ENCODE measurements around the gene PRH2. TPM values are rescaled to one million over a fixed set of nuclear protein-coding genes. Genes with fewer than 3 reads are reported as not detected.

The PRH2 gene
- total RNA-seq, 1 experiment from 2014 or later = not detected

- Histone ChIP-seq H3K4me3 (replicated peaks in 1 of 2; ENCODE audit: low read depth in 1 of 2, low read length in 2 of 2) (no peak overlapping the region), H4K20me1 (ENCODE audit: insufficient read depth) (no peaks in the 10 kb centered on the region), H2AFZ (ENCODE audit: low read depth, low read length, poor library complexity, severe bottlenecking) (no peak overlapping the region), H3K36me3 (ENCODE audit: control insufficient read depth in 1 of 2, insufficient read depth in 2 of 2, low read length in 2 of 2) (no peaks in the 10 kb centered on the region), H3K27me3 (ENCODE audit: insufficient read depth, low read length) (no peaks in the 10 kb centered on the region), H3K4me1 (ENCODE audit: control insufficient read depth in 1 of 2, insufficient read depth in 2 of 2, low read length in 2 of 2) (peaks cover under 1 to 13% of the 10 kb centered on the region in 2 experiments), H3K27ac (ENCODE audit: low read depth, low read length) (no peak overlapping the region), H3K9ac (ENCODE audit: low read length) (no peak overlapping the region), H3K4me2 (ENCODE audit: low read length) (no peak overlapping the region), H3K79me2 (ENCODE audit: insufficient read depth, low read length) (no peaks in the 10 kb centered on the region), H3K9me2 (ENCODE audit: insufficient read depth) (no peaks in the 10 kb centered on the region), H3K9me3 (ENCODE audit: control insufficient read depth in 1 of 2, insufficient read depth in 1 of 2, low read depth in 1 of 2, low read length in 2 of 2) (no peaks in the 10 kb centered on the region)
- no peak for ATAC-seq
- intact Hi-C loops (cut with micrococcal nuclease) = no loop called here
- DNase-seq (ENCODE audit: low read depth, low spot score) = no peak
- BruUV-seq (replicated peaks) = no TSS peak
- POLR2A ChIA-PET = no interaction called here
- TF ChIP-seq, protein P1, sequence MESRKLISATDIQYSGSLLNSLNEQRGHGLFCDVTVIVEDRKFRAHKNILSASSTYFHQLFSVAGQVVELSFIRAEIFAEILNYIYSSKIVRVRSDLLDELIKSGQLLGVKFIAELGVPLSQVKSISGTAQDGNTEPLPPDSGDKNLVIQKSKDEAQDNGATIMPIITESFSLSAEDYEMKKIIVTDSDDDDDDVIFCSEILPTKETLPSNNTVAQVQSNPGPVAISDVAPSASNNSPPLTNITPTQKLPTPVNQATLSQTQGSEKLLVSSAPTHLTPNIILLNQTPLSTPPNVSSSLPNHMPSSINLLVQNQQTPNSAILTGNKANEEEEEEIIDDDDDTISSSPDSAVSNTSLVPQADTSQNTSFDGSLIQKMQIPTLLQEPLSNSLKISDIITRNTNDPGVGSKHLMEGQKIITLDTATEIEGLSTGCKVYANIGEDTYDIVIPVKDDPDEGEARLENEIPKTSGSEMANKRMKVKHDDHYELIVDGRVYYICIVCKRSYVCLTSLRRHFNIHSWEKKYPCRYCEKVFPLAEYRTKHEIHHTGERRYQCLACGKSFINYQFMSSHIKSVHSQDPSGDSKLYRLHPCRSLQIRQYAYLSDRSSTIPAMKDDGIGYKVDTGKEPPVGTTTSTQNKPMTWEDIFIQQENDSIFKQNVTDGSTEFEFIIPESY (IDR thresholded peaks at IDR 0.05; ENCODE audit: extremely low read depth, insufficient replicate concordance, low read length) = no peak
- TF ChIP-seq FOSL1 (IDR thresholded peaks at IDR 0.05; ENCODE audit: low read depth) (no peak), CEBPB (IDR thresholded peaks at IDR 0.05; ENCODE audit: low read depth) (no peak), ZNF274 (IDR thresholded peaks at IDR 0.05; ENCODE audit: low read depth, low read length) (no peak)
- RAD21 ChIA-PET (ENCODE audit: low non-redundant PET in 1 of 2, low total read pairs in 2 of 2, uncharacterized antibody in 2 of 2, unreplicated experiment in 2 of 2) = no interaction called here
- CTCF ChIA-PET = no interaction called here
These were observed 7.5 kb downstream of the PRH2 start for GRCh38 chr12:10936506-10936905.

DNA sequence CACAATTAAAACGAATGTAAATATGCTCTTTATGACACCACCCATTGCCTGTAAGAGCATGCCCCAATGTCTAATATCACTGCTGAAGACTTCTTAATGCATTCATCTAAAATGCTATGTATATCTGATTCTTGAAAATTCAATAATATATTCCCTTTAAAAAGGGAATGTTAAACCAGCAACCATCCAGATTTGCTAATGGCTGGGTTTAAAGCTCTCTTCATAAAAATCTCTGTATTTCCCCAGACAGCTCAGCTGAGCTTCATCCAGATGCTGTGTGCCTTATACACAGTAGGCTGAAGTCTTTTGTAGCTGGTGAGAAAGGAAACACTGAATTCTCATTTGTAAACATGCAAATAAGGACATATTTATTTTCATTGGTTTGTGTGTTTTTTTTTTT lies 10.1 kb downstream of the PRH2 start, which contains the start of gene TAS2R14:
Gene TAS2R14, minus strand, starts transcription at position 101 of the 400 bp plus-strand sequence. Its CDS starts 56 bp downstream, at position 45.
- H2AFZ ChIP-seq (ENCODE audit: low read depth, low read length, poor library complexity, severe bottlenecking) = no peak within 1 kb of the TSS
- H4K20me1 ChIP-seq (ENCODE audit: insufficient read depth) = no peaks in the 10 kb centered on the region
- H3K4me3 ChIP-seq (replicated peaks in 1 of 2; ENCODE audit: low read depth in 1 of 2, low read length in 2 of 2) = no peak within 1 kb of the TSS
- peaks cover 19 to 38% of the 10 kb centered on the region in 2 experiments for H3K4me1 ChIP-seq (ENCODE audit: control insufficient read depth in 1 of 2, insufficient read depth in 2 of 2, low read length in 2 of 2)
- H3K27me3 ChIP-seq (ENCODE audit: insufficient read depth, low read length) = no peaks in the 10 kb centered on the region
- DNase-seq (ENCODE audit: low read depth, low spot score) (no peak), ATAC-seq (no peak)
- H3K36me3 ChIP-seq (ENCODE audit: control insufficient read depth in 1 of 2, insufficient read depth in 2 of 2, low read length in 2 of 2) = no peaks in the 10 kb centered on the region
- no peak within 1 kb of the TSS for H3K27ac ChIP-seq (ENCODE audit: low read depth, low read length)
- no peak within 1 kb of the TSS for H3K4me2 ChIP-seq (ENCODE audit: low read length)
- POLR2A ChIA-PET = no interaction called here
- TF ChIP-seq ELF1 (IDR thresholded peaks at IDR 0.05; ENCODE audit: borderline replicate concordance, low read depth) = no peak
- no peak for TF ChIP-seq POLR2AphosphoS5 (IDR thresholded peaks at IDR 0.05; ENCODE audit: low read depth, low read length)
- no peak for TF ChIP-seq POLR2A (IDR thresholded peaks at IDR 0.05; ENCODE audit: borderline replicate concordance, extremely low read depth, insufficient read depth, insufficient read length)
- TF ChIP-seq, protein P2, sequence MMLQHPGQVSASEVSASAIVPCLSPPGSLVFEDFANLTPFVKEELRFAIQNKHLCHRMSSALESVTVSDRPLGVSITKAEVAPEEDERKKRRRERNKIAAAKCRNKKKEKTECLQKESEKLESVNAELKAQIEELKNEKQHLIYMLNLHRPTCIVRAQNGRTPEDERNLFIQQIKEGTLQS (IDR thresholded peaks at IDR 0.05) = no peak
- TF ChIP-seq CBX3 (IDR thresholded peaks at IDR 0.05; ENCODE audit: low read depth) = no peak
- no peak for TF ChIP-seq TCF7L2 (IDR thresholded peaks at IDR 0.05; ENCODE audit: borderline replicate concordance, extremely low read depth, insufficient read depth, insufficient read length)
- TF ChIP-seq SIN3A (IDR thresholded peaks at IDR 0.05; ENCODE audit: low read depth) = no peak
- TF ChIP-seq CTCF (IDR thresholded peaks at IDR 0.05 in 2 of 3, conservative IDR thresholded peaks at IDR 0.05 in 1 of 3; ENCODE audit: borderline replicate concordance in 1 of 3, insufficient read depth in 1 of 3, low read depth in 2 of 3, low read length in 2 of 3) = no peak
- no peak for TF ChIP-seq CEBPB (IDR thresholded peaks at IDR 0.05; ENCODE audit: low read depth)
- TF ChIP-seq ZFX (IDR thresholded peaks at IDR 0.05) = no peak
- TF ChIP-seq SP1 (IDR thresholded peaks at IDR 0.05; ENCODE audit: low read depth) = no peak
- no peaks in the 10 kb centered on the region for H3K9me3 ChIP-seq (ENCODE audit: control insufficient read depth in 1 of 2, insufficient read depth in 1 of 2, low read depth in 1 of 2, low read length in 2 of 2)
- RAD21 ChIA-PET (ENCODE audit: low non-redundant PET in 1 of 2, low total read pairs in 2 of 2, uncharacterized antibody in 2 of 2, unreplicated experiment in 2 of 2) = no interaction called here
- intact Hi-C loops (cut with micrococcal nuclease) = no loop called here
- BruUV-seq (replicated peaks) = no TSS peak
- H3K9me2 ChIP-seq (ENCODE audit: insufficient read depth) = no peaks in the 10 kb centered on the region
- CTCF ChIA-PET = no interaction called here
- no peak within 1 kb of the TSS for H3K9ac ChIP-seq (ENCODE audit: low read length)
- H3K79me2 ChIP-seq (ENCODE audit: insufficient read depth, low read length) = no peaks in the 10 kb centered on the region
